Effector CD4-positive, alpha-beta T cell (primary cell): ENCODE results near the gene RASSF5.

Experiments
- DNase-seq: peaks from one replicate; pipeline ENCODE4 v3.0.0-alpha.2; 2020

RASSF5 gene

DNA sequence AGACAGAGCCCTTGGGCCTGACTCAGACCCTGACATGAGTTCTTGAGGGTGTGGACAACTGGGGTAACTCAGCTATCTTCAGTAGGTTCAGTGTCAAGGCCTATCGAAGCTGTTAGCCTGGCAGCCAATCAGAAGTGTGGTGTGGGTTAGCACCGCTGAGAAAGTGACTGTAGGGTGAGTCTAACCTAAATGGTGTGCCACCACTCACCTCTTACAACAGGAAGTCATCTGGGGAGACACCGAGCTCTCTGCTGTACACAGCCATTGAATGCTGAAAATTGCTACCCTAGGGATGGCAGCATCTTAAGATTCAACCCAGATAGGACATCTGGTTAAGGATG, 44.6 kb downstream of the RASSF5 start:
- peak; percentile 73 for DNase-seq

DNA sequence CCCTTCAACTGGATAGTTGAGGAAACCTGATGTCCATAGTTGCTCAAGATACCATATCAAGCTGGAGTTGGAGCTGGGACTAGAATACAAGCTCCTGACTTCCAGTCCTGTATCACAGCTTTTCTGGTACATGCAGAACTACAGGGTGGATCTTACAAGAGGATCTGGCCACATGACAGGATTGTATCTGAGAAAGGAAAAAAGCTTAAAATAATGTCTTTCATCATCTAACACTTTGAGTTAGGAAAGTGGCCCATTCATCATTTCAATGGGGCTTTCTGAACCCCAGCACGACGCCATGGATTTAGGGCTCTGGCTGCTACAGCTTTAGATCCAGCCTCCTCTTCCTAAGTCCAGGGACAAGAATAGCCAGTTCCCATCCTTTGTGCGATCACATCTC, 46.9 kb downstream of the RASSF5 start:
- no peak for DNase-seq

DNA sequence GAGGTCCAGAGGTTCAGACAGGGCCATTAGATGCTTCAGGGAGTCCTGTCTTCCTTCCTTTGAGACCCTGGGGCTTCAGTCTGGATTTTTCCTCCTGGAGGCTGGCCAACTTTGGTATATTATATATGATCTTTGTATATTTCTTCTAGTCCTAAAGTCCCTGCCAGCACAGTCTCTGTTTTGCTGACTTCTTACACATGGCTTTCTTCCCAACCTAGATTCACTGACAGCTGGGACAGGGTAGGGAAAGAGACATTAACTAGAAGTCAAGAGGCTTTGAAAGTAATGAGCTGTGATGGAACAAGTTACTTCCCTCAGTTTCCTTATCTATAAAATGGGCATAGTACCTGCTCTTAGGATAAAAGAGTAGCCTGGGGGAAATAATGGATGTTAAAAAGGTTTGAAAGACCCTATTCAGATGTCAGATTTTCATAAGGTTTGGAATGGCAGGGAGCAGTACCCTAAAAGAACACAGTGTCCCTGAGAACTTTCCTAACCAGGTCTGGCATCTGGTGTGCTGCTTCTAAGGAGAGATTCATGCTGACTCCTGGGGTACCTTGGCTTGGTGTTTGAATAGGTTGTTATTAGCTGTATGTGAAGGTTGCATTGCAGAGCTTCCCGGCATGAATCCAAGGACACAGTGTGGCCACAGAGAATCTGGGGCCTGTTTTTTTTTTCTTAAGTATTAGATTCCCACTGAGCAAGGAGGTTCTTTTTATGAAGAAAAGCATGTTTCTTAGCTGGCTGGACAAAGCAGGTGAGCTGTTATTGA, 47.6 kb downstream of the RASSF5 start:
- DNase-seq = no peak

DNA sequence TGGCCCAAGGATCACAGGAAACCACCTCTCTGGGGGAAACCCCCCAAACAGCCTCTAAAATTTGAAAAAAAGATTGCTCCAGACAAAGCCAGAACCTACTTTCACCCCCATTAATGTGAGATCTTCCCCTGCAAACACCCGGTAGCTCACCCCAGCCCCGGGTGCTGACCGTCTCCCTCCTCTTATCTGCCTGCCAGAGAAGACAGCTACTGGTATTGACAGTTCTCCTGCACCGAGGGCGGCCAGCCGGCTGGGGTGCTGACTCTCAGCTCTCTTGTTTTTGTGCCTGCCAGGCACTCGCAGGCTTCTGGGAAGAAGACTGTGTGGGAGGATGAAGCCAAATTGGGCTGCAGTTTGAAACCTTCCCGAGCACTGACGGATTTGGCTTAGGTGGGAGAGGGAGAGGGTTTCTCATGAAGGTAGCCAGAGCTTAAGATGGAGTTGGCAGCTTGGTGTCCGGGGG, 48.2 kb downstream of the RASSF5 start:
- DNase-seq = no peak

DNA sequence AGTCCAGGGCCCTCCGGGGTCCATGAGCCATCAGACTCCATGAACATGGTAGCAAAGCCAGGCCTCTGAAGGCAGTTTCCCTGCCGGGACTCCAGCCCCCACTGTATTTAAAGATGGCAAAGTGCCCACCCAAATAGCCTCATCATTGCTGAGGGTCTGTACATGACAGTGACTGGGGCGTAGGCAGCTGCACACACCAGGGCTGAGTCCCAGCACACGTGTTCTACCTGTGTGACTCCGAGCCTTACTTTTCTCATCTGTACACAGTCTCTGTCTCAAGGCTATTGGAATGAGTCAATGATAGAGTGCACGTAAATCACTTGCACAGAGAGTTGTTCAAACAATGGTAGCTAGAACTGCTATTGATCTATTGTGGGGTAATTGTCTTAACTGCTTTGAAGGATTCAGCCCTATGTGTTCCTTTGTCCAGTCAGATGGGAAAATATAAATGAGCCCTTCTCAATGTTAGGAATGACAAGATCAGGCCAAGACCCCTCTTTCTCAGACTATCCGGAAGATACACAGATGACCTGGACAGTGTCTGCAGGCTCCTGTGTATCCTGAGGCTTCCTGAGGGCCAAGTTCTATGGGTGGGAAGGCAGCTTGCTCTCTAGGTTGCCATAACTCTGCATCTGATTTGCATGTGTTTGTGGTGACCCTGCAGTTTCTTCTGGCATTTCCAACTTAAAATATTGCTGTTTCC, 48.9 kb downstream of the RASSF5 start:
- DNase-seq = no peak

DNA sequence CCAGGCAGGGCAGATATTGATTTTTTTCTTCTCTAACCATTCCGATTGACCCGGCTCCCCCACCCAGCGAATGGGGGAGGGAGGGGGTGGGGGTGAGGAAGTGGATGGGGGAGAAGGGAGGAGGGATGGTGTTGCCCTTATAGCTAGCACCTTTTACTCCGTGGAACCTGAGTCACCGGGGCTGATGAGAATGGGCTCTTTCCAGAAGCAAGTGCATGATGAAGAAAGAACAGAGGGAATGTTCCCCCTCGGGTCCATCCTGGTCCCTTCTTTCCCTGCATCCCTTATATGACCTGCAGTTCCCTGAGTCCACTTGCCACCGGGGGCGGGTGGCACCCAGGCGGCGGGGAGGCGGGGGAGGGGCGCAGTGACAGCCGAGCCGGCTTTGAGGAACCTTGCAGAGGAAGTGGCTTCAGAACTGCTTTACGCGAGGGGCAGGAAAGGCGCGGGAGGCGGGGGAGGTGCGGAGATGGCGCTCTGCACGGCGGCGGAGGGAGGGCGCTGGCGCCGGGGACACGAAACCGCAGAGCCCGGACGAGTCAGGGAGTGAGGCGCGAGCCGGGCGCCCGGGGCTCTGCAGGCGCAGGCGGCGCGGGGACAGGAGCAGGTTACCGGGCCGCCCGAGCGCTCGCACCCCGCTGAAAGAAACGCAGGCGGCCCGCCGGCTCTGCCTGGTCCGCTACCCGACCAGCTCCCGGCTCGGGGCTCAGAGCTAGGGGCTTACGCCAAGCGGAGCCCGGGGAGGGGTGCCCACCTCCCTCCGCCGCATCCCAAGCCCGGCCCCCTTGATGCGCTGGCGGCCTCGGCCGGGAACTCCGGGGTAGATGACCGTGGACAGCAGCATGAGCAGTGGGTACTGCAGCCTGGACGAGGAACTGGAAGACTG, 49.7 kb downstream of the RASSF5 start:
- peak; percentile 80 for DNase-seq

DNA sequence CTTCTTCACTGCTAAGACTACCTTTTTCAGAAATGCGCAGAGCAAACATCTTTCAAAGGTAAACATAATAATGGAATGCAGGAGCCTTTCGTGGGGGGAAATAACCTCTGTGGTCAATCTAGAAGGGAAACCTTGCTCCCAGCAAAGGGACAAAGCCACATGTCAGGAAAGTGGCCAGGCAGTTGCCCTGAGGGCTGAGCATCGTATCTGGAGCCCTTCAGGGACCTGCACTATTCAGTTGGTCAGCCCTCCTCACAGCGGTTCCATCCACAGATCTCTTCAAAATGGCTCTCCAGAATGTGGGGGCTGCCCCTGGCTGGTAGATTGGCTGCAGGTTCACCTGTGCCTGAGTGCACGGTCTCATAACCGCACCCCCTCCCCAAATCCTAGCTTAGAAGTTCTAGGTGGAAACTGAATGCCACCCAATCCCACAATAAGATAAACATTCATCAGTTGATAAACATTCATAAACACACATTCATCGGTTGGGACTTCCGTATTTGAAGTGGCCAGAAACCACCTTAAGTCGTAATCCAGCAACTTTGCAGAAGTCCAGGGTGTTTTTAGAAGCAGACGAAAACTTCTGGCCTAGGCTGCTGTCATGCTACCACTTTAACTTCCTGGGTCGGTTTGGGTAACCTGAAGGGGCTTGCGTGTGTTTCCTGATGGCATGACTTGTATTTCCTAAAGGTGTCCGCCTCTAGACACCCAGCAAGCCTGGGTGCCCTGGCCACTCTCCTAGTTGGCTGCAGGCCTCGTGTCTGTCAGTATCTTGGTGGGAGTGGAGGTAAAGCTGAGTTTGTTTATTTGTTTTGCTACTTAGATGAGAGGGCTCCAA, 50.5 kb downstream of the RASSF5 start:
- DNase-seq = no peak

DNA sequence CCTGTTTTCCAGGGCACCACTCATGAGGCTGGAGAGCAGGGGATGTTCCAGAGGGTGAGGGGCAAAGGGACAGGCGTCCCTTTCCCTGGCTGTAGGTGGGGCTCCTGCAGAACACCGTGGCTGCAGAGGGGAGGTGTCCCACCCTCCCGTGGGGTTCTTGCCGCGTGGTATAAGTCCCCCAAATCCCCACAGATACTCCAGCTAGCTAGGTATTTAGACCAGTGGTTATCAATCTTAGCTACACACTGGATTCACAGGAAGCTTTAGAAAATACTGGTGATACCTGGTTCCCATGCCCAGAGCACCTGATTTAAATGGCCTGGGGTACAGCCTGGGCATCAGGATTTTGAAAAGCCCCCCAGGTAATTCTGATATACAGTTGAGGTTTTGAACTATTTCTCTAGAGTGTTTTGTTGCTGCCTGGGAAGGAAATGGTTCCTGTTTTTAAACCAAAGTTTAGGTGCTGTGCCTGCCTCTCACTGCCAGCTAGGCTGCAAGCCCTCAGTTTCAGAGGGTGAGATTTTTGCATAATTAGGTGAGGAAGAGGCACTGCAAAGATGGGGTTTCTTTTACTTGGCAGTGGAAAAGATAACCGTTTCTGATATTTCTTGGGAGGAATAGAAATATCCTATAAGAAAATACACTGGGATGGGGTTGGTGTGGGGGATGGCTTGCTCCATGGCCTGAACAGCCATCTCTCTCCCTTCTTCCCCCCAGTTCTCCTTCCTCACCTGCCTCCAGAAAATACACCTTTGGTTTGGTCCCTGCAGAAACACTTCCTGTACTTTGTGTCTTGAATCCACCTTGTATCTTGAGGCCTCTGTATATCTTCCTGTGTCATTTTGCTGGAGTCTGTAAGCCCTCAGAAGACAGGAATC, 51.7 kb downstream of the RASSF5 start:
- DNase-seq = no peak

DNA sequence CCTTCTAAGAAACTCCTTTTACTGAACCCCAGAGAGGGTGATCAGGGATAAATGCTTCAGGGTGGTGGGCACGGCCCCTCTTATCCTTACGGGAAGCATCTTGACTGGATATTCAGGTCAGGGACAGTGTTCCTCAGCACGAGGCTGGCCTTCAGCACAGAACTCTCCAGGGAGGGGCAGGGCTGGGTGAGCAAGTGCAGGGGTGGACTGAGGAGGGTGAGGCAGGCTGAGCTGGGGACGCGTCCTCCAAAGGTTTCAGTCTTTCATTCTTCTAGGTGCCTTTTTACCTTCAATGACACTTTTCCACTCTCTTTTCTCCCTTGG, 52.3 kb downstream of the RASSF5 start:
- no peak for DNase-seq

DNA sequence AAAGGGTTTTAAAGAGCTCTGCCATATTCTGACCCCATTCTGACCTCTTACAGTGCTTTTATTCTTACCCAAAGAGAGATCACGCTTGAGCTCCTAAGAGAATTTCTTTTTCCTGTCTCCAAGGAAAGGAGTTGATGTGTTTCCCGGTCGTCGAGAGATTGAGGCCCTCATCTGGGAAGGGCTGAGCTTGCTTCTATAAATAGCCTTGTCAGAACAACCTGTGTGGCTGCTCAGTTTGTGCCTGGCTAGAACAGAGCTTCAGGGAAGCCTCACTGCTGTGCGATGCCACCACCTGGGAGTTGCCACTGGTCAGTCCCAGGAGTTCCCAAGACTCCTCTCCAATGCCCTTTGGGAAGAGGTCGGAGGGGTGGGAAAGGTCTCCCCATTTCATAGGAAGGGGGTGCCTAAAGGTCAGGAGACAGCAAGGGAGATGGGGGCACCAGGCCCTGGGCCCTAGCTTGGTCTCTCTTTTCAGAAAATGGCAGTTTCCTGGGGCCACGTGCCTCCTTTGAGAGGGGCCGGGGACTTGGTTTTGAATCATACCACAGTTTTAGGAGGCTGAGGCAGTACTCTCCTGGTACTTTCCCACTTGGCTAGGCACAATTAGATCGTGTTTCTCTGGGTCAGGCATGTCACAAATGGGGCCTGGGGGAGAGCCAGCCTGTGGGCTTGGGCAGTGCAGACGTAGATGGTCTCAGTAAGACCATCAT, 52.8 kb downstream of the RASSF5 start:
- no peak for DNase-seq

DNA sequence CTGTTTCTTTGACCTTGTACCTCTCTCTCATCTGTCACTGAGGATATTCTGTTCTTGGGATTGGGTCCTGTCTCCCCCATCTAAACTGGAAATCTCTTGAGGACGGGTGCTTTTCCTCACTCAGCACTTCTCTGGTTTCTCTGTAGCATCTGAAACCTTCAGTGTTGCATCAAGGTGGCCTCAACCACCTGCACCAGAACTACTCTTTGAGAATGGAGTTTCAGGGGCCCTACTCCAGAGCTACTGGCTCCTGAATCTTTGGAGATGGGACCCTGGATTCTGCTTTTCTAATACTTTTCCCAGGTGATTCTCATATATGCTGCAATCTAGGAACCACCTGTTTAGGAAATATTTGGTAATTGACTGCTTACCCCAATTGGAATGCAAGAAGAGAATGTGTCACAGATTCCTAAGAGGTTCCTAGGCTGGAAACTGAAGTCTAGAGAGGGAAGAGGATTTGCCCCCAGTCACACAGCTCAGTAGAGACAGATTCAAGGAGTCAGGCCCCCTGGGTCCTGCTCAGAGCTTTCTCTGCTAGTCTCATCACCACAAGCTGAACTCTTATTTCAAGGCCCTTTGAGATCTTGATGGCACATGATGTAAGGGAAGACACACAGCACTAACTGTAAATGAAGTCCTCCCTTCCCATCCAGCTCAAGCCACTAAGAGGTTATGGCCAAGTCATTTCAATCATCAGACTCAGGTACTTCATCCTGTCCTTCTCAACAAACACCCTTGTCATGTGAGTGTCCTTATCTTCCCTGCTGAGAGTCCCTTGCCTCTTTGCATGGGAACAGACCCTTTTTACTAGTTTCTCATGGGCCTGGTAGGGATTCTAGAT, 56.3 kb downstream of the RASSF5 start:
- no peak for DNase-seq

DNA sequence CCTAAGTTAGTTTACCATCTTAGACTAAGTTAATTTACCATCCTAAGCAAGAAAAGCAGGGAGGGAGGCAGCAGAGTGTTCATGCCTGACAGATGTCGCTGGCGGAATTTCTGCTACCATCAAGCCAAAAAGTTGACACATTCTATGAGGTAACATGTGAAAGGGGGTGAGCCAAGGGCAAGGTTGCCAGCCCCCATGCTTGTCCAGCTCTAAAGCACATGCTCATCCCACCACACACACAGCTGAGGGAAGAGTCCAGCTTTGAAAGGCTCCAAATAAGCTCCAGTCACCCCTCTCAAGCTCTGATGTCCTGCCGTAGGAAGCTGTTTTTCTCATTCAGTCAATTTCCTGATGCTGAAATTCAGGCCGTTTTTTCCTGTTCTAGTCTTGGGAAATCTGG, 58.7 kb downstream of the RASSF5 start:
- no peak for DNase-seq

DNA sequence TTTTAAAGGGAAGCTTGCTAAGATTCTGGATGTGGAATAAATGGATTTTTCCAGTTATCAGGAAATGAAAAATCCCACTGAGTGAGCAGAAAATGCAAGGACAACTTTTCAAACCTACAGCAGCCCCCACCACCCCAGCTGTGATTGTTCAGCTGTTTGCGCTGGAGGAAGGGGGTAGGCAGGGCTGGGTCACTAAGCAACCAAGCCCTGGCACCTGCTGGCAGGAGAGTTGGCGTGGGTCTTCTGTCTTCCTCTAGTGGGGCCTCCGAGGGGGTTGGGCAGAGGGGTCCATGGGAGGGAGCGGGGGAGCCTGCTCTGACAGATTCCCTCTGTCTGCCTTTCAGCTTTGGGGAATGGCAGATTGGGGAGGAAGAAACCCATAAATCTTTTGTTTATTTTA, 59.7 kb downstream of the RASSF5 start:
- DNase-seq = no peak

DNA sequence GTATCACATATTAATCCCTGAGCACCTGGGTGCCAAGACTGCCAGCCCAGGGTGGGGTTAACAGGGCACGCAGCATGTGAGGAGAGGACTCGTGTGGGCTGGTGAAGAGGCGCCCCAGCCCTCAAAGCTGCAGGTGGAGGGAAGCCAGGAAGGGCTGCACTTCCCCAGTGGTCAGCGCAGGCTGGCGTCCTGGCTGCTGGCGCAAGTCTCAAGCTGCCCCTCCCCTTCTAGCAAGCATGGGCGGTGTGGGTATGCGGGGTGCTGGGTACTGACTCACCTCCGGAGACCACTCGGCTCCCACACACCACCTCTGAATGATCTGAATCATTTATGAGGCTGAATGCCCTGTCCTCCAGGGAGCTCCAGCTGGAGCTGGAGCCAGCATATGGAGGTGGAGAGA, 60.9 kb downstream of the RASSF5 start:
- no peak for DNase-seq

DNA sequence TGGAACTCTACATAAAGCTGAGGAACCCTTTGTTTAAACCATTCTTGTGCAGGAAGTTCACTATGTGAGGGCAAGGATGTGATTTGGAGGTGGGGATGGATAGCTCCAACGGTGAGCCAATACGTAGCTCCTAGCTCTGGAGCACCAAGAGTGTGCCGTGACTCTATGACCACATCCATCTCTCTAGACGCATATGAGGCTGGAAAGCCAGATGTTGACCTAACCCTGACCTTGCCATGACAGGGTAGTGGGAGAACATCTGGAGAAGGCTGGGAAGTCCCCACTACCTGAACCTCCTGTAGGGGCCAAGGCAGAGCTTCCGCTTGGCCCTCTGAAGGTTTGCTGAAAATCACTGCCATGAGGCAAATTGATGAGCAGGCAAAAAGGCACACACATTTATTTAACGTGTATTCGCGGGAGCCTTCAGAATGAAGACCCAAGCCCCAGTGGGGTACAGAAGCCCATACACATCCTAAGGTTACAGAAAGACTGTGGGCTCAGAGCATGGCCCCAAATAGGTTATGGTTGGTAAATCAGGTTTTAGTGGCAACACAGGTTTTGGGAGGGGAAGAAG, 61.5 kb downstream of the RASSF5 start:
- DNase-seq = no peak

DNA sequence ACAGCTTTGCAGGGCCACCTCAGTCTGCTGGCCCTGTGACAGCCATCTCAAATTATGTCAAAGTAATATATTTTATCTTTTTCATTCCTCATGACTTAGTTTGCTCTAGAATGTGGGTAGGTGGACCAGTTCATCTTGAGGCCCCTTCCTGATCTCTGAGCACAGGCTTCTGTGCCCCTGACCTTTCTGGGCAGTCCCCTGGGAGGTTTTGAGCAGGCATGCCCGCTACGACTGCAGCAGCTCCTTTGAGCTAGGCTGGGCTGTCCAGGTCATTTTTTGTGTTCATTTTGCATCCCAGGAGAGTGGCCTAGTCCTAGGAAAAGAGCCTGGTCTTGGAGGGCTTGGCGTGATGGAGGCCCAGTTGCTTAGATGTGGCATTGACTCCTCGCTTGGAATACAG, 62.2 kb downstream of the RASSF5 start:
- no peak for DNase-seq

DNA sequence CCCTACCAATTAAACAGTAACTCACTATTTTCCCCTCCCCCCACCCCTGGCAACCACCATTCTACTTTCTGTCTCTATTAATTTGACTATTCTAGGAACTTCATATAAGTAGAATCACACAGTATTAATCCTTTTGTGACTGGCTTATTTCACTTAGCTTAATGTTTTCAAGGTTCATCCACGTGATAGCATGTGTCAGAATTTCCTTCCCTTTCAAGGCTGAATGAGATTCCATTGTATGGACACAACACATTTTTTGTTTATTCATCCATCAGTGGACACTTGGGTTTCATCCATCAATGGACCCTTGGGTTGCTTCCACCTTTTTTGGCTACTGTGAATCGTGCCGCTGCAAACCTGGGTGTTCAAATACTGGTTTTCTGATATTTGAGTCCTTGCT, 63.2 kb downstream of the RASSF5 start:
- no peak for DNase-seq

DNA sequence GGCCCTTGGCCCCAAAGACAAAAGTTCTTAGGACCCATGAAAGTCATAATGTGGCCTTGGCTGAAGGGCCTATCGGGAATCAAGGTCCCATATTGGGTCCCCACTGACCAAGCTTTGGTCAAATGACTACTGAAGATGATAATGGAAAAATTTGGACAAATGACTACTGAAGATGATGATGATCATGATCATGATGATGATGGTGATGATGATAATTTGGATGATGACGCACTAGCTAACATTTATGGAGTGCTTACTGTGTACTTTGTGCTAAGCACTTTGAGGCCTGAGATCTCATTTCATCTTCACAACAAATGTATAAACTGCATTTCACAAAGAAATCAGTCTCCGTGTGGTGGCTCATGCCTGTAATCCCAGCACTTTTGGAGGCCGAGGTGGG, 65.5 kb downstream of the RASSF5 start:
- no peak for DNase-seq

DNA sequence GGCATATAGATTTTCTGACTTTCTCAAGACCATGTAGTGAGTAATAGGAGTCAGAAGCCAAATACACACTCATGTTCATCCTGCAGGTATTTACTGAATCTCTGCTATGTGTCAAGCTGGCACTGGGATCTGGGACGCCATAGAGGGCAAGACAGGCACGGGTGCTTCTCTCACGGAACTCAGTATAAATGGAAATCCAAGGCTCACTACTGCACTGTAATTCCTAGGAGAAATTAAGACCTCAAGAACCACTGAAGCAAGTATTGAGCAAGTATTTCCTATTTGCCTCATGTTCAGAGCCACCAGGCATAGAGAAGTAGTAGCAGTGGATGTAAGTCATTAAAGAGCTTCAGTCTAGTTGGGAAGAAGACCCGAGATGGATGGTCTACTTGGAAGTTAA, 66.0 kb downstream of the RASSF5 start:
- DNase-seq = no peak

DNA sequence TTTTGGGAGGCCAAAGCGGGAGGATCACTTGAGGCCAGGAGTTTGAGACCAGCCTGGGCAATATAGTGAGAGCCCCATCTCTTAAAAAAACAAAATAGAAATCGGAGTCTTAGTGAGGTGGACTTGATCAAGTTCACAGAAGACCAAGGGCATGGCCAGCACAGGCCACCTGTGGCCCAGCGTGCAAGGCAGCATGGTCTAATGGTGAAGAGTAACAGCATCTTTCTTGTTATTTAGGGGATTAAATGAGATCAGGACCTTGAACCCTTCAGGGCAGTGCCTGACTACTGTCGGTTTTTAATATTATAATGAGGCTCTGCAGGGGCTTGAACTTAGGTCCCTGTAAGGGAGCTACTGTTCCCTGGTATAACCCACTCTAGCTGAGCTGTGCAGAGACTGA, 66.4 kb downstream of the RASSF5 start:
- DNase-seq = no peak
